HG03575 (cell line): ENCODE data around the gene FAHD2A.
"Not testable (repeated sequence)": the region's sequence is repeated elsewhere in the genome, so short reads cannot be mapped to it uniquely, and the experiment has no call there.

Source experiments
- ATAC-seq: cut with Tn5 transposase; IDR thresholded peaks from one replicate; pipeline ENCODE4 v1.9.1; 2021; ENCODE audit not compliant: unreplicated experiment, insufficient number of reproducible peaks, low FRiP score; ENCODE audit errors: extremely low read depth

FAHD2A gene

DNA sequence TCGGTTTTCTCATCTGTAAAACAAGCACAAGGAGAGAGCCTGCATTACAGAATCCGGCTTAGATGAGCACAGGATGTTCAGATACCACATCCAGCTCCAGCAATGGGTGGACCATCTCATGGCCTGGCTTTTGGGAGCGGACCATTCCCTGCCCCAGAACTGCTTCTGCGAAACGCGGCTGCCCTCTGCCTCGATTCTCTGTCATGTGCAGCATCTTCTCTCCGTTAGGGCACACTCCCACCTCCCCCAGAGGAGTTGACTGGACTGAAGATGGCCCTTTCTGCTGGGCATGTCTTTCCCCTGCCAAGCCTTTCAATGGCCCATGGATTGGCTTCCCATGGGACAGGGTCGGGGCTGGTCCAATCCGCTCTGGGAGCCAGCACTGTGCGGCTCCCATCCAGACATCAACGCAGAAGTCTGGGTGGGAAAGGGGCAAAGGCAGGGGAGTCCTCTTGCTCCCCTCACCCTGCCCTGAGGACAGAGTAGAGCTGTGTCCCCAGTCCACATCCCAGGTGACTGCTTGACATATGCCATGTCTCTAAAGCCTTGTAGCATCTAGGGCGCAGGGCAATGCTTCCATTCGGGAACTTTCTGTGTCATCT is 14.3 kb upstream of the FAHD2A start:
- no peak for ATAC-seq

DNA sequence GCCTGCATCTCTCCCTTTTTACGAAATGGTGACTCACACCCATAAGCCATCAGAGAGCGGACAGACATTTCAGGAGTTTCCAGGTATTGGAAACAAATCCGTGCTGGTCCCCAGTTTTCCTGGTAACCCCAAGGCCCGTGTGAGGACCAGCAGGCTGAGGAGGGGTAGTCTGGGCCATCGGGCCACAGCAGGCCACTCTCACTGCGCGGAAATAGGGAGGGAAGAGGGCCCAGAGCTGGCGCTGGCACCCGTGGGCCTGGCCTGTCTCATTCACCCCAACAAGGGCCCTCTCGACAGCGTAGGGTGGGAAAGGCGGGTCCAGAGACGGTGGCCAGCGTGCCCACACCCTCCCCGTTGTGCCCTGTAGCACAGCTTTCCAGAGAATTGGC is 13.7 kb upstream of the FAHD2A start:
- ATAC-seq, result no peak

GRCh38 chr2:95389245-95390119 is 13.0 kb upstream of the FAHD2A start:
- ATAC-seq, result no peak

GRCh38 chr2:95390272-95390880 is 12.1 kb upstream of the FAHD2A start:
- no peak for ATAC-seq

- ATAC-seq, result no peak
Observed at GRCh38 chr2:95390881-95391321, 11.6 kb upstream of the FAHD2A start.

GRCh38 chr2:95391641-95392310 is 10.7 kb upstream of the FAHD2A start:
- no peak for ATAC-seq

GRCh38 chr2:95392320-95392719 is 10.2 kb upstream of the FAHD2A start:
- no peak for ATAC-seq

DNA sequence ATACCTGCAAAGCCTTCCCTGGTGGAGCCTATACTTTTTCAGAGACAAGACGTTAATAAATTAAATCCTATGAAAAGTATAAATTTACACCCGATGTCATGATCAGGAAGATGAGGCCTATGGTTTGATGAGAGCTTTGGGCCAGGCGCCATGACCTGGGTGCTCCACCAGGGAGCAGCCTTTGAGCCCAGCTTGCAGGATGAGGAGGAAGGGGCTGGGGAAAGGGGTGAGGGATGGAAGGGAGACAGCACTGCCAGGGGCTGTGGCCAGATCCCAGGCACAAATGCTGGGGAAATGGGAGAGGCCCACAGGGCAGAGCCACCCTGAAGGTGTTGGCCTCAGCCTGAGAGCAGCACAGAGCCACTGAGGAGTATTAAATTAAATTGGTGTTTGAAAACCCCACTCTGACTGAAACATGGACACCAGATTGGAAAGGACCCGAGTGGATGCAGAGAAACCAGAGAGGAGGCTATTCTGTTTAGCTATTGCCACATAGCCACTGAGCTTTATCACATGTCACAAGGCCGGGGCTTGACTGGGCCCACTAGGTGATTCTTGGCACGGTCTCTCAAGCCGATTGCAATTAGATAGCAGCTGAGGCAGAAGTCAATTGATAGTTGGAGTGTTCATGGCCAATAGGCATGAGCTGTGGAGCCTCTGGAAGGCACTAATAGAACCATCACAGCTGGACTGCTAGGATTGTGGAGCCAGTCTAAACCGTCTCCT is 9.6 kb upstream of the FAHD2A start:
- ATAC-seq, result no peak

- ATAC-seq, result no peak
Observed at GRCh38 chr2:95393901-95394300, 8.6 kb upstream of the FAHD2A start.

GRCh38 chr2:95399061-95399460 is 3.4 kb upstream of the FAHD2A start:
- ATAC-seq, result no peak

GRCh38 chr2:95401480-95401879 is 1.0 kb upstream of the FAHD2A start:
- no peak for ATAC-seq

DNA sequence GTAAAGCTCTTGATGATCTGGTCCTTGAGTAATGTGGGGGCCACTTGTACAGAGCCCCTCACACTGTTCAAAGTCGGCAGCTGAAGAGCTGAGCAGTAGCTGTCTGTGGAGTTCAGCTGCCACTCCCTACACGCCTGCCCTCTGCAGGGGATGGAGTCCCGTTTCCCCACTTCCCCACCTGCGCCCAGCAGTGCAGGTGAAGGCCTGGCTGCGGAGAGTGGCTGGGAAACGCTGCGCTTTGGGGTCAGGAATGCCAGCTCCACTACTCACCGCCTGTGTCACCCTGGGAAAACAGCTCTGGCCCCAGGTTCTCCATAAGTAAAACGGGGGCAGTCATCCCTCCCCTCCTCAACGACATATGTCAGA is 521 bp upstream of the FAHD2A start:
- ATAC-seq, result not testable (repeated sequence)

DNA sequence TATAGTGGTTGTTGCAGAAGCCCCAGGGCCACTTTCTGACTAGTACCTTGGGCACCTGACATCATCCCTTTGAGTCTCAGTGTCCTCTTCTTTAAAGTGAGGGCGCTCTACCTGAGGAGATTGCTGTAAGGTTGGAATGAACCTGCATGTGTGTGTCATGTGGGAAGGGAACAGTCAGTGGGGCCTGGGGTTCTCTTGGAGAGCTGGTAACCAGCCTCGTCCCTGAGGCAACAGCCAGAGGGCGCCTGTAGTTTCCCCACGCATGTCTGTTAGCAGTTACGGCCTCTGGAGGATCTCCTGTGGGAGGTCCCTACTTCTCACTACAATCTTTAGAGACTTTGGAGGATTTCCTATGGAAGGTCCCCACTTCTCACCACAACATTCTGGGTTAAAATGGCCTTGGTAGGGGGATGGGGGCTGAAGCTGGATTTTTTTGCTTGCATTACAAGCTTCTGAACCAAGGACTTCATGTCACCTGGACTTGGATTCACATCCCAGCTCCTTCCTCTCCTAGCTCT is 755 bp downstream of the FAHD2A start:
- ATAC-seq, result not testable (repeated sequence)

DNA sequence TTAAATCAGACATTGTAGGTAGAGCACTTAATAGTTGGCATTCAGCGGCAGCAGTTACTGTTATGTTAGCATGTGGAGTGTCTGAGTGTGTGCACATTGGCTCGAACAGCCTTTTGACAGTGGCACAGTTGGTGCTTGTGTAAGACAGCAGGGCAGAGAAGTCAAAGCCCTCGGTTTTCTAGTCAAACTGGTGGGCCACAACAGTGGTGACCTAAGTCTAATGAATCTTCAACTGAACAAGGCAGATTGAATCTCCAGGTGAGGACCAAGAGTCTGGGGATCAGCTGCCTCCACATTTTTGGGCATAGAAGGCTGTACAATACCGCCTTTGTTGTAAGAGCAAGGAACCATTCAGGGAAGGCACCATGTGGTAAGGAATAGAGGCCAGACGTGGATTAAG is 1.3 kb downstream of the FAHD2A start:
- not testable (repeated sequence) for ATAC-seq

DNA sequence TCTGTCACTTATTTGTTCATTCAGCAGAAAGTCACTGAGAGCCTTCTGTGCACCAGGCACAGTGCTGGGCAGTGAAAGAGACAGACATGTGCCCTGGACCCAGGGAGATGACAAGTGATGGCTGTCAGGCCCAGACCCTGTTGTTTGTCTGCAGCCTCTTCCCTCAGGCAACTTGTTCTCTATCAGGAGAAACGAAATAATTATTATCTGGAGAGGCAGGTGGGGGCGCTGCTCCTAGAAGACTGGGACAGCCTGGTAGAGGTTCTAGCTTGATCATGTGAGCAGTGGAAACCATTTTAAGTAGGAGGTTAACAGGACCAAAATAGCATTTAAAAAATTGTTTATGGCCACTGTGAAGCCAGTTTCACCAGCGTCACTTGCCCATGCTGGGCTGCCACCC is 2.2 kb downstream of the FAHD2A start:
- ATAC-seq, result not testable (repeated sequence)

- ATAC-seq, result not testable (repeated sequence)
Observed at GRCh38 chr2:95411239-95411638, 8.7 kb downstream of the FAHD2A start.

- ATAC-seq, result not testable (repeated sequence)
Observed at GRCh38 chr2:95414015-95414594, 11.6 kb downstream of the FAHD2A start.

DNA sequence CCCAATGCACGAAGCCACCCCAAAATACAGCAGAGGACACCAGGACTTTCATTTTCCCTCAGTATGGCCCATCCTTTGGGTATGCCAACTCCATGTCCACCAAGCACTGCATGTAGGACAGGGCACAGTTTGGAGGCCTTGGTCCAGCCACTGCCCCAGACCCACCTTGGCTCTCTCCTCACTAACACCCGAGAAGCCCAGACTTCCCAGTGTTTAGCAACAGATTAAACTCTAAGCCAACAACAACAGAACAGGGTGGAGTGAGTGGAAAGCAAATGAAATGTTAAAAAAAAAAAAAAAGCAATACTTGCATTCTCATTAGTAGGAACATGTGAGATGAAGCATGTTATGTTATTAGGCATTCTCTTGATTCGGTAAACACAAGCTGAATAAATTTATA is 12.6 kb downstream of the FAHD2A start:
- ATAC-seq, result not testable (repeated sequence)
